Endothelial cell of umbilical vein (primary cell): ENCODE data around the gene IQCE. TPM values are rescaled to one million over a fixed set of nuclear protein-coding genes. Genes with fewer than 3 reads are reported as not detected.
A peak's percentile ranks its signal among the peaks of the same experiment; 100 is the strongest.

ENCODE experiments used
- BruUV-seq: library from RNA; stranded (reverse); fragments of 400-500 nt; replicated peaks from 2 replicates; lab custom pipeline; 2021; lab: Mats Ljungman, UMichigan
- CTCF ChIA-PET: fragments of 300-600, 350-600 bp; sonication (Branson Sonifier 250); formaldehyde crosslinking; loops from one replicate; lab custom pipeline; 2021; ENCODE audit warnings: antibody characterized with exemption, inconsistent platforms; lab: Charles Lee
- POLR2A ChIA-PET: fragments of 300-600, 350-600 bp; sonication (Branson Sonifier 250); formaldehyde crosslinking; loops from one replicate; lab custom pipeline; 2021; ENCODE audit warnings: antibody characterized with exemption, inconsistent platforms; lab: Charles Lee
- DNase-seq: peaks from one replicate; pipeline ENCODE4 v3.0.0-alpha.2; 2011; ENCODE audit warnings: low read depth, low spot score
- FAIRE-seq: peaks from 2 replicates; lab custom pipeline; 2011; peaks lifted over from hg19 to GRCh38; lab: Jason Lieb, UNC
- H2AFZ ChIP-seq: 2 replicates; pipeline ENCODE4 v1.6.0; 2012; ENCODE audit warnings: low read depth, low read length, control low read depth, inconsistent platforms
- H3K27ac ChIP-seq: 2 replicates; pipeline ENCODE4 v1.5.1; 2011; ENCODE audit warnings: low read depth, mild to moderate bottlenecking, control low read depth, low read length, moderate library complexity; ENCODE audit not compliant: insufficient read depth
- H3K27me3 ChIP-seq, 2 experiments: 2 replicates each; pipeline versions ENCODE4 v1.6.0 to v1.6.1; 2011; ENCODE audit warnings: low read length in 2 of 2, mixed read lengths in 1 of 2; ENCODE audit not compliant: control insufficient read depth in 2 of 2, insufficient read depth in 2 of 2
- H3K36me3 ChIP-seq, 2 experiments: 2 replicates in 1 of 2; 3 replicates in 1 of 2; pipeline ENCODE4 v1.5.1; 2011; ENCODE audit warnings: low read length in 2 of 2, mild to moderate bottlenecking in 1 of 2, moderate library complexity in 1 of 2; ENCODE audit not compliant: control insufficient read depth in 2 of 2, insufficient read depth in 2 of 2; ENCODE audit errors: extremely low read depth in 1 of 2
- H3K4me1 ChIP-seq: 3 replicates; pipeline ENCODE4 v1.5.1; 2011; ENCODE audit warnings: mild to moderate bottlenecking, low read length; ENCODE audit not compliant: control insufficient read depth, insufficient read depth; ENCODE audit errors: extremely low read depth
- H3K4me2 ChIP-seq: 2 replicates; pipeline ENCODE4 v1.6.1; 2011; ENCODE audit warnings: low read length, control low read depth, mixed read lengths; ENCODE audit not compliant: insufficient read depth
- H3K4me3 ChIP-seq, 3 experiments: fragments of 200-600 bp in 1 of 3; sonication (generic), shearing (Covaris generic) in 1 of 3; replicated peaks in 1 of 3; 2 replicates each; pipeline ENCODE4 v1.5.1; 2011 to 2016; ENCODE audit warnings: control low read depth in 3 of 3, low read length in 3 of 3, mild to moderate bottlenecking in 2 of 3, inconsistent platforms in 1 of 3, low read depth in 1 of 3, moderate library complexity in 1 of 3; ENCODE audit not compliant: insufficient read depth in 1 of 3
- H3K79me2 ChIP-seq: 2 replicates; pipeline ENCODE4 v1.6.0; 2012; ENCODE audit warnings: low read length, inconsistent platforms; ENCODE audit not compliant: control insufficient read depth, insufficient read depth
- H3K9ac ChIP-seq: replicated peaks from 2 replicates; pipeline ENCODE3; 2011; ENCODE audit warnings: low read length, control low read depth; ENCODE audit not compliant: insufficient read depth; ENCODE audit errors: extremely low read depth
- H3K9me1 ChIP-seq: replicated peaks from 3 replicates; pipeline ENCODE4 v1.6.0; 2011; ENCODE audit warnings: mild to moderate bottlenecking, low read length; ENCODE audit not compliant: control insufficient read depth, insufficient read depth; ENCODE audit errors: extremely low read depth
- H3K9me3 ChIP-seq: replicated peaks from 2 replicates; pipeline ENCODE4 v1.5.1; 2012; ENCODE audit warnings: low read length, inconsistent platforms; ENCODE audit not compliant: control insufficient read depth, insufficient read depth
- H4K20me1 ChIP-seq: replicated peaks from 2 replicates; pipeline ENCODE3; 2011; ENCODE audit warnings: mild to moderate bottlenecking, low read length; ENCODE audit not compliant: control insufficient read depth, insufficient read depth; ENCODE audit errors: extremely low read depth
- EZH2 ChIP-seq: IDR thresholded peaks from 2 replicates; pipeline ENCODE4 v1.6.1; 2012; ENCODE audit warnings: borderline replicate concordance, low read depth, mild to moderate bottlenecking, moderate library complexity, low read length, inconsistent platforms; ENCODE audit not compliant: severe bottlenecking
- FOS ChIP-seq: IDR thresholded peaks from 2 replicates; pipeline ENCODE4 v1.6.1; 2011; ENCODE audit warnings: mild to moderate bottlenecking, low read length, moderate library complexity, borderline replicate concordance; ENCODE audit not compliant: insufficient read depth
- GATA2 ChIP-seq: IDR thresholded peaks from 2 replicates; pipeline ENCODE4 v1.7.0; 2011; ENCODE audit warnings: low read depth, mild to moderate bottlenecking, moderate library complexity, mixed read lengths, low read length; ENCODE audit not compliant: insufficient read length, insufficient read depth
- JUN ChIP-seq: IDR thresholded peaks from 2 replicates; pipeline ENCODE4 v1.6.1; 2011; ENCODE audit warnings: borderline replicate concordance, low read depth; ENCODE audit not compliant: insufficient read length, insufficient read depth
- POLR2AphosphoS5 ChIP-seq: IDR thresholded peaks from 2 replicates; pipeline ENCODE4 v1.6.1; 2012; ENCODE audit warnings: low read depth, mild to moderate bottlenecking, control low read depth, low read length, moderate library complexity; ENCODE audit not compliant: insufficient read depth
- dilution Hi-C: fragments of 300-500 bp; cut with MboI; formaldehyde crosslinking; loops from one replicate; pipeline ENCODE4 v1.15.0; 2019; ENCODE audit warnings: low sequenced_read_pairs; ENCODE audit not compliant: extremely low pct_ligation_motif_present
- intact Hi-C: fragments of 100-400 bp; cut with micrococcal nuclease; formaldehyde crosslinking; loops from one replicate; pipeline ENCODE4 v1.10.0; 2022
- polyA plus RNA-seq, 4 experiments: library from polyadenylated mRNA; depleted of rRNA in 3 of 4; stranded (reverse) in 3 of 4; unstranded in 1 of 4; fragments of >200 nt; gene quantifications; 2 replicates each; pipeline versions ENCODE4 v1.2.1 to v1.2.3, GENCODE V29; 2011 to 2012; ENCODE audit warnings: missing spikeins in 1 of 4
- total RNA-seq: library from RNA; stranded (reverse); gene quantifications from 2 replicates; pipeline ENCODE4 v1.2.3, GENCODE V29; 2021
- TF ChIP-seq, protein P1 (sequence below): IDR thresholded peaks from 2 replicates; pipeline ENCODE4 v1.6.1; 2011; ENCODE audit not compliant: insufficient read depth, insufficient read length

IQCE gene
- total and polyA plus RNA-seq, 2 donors (not counting 3 experiments of a cell fraction or from before 2014, with no cell fraction given), result 4.9 to 14.5 TPM

DNA sequence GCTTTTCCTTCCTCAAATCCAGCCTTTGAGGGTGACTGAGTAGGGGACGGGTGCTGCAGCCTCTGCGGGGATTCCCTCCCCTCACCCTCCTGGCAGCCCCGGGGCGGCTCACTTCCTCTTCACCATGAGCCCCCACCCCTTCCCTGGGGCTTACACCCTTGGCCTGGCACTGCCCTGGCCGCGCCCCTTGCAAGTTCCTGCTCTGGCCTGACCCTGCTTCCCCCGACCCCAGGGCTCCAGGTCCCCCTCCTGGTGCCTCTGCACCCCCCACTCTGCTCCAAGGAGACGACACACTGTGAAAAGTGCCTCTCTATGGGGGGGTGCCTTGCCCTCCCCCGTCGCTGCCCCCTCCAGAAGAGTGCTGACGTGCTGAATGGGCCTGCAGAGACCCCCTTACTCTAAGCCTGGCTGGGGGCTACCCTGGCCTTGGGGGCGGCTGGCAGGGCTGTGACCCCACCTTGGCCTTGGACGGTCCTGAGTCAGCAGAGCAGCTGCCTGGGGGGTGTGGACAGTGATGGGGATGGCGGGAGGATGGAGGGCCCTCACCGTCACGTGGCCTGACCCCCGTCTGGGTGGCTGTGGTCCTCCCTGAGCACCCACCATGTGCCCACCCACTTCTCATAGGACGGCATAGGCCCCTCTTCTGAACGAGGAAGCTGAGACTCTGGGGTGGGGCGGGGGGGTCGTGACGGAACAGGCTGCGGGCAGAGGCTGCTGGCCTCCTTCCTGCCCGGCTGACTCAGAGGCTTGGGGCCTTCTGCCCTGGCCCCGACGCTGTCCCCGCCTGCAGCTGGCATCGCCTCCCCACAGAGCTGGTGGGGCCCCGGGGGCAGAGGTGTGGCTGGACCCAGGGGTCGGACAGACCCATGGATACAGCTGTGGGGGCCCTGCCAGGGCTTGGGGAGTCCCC, 29.4 kb upstream of the IQCE start:
- Histone ChIP-seq H3K9me1 (no peaks in the 10 kb centered on the region), H3K4me3 (no peak overlapping the region), H3K9ac (peak overlapping the region; percentile 36), H2AFZ (peak overlapping the region; percentile 5), H3K79me2 (no peaks in the 10 kb centered on the region), H3K4me2 (no peak overlapping the region), H3K36me3 (no peaks in the 10 kb centered on the region), H3K9me3 (no peaks in the 10 kb centered on the region), H3K27ac (peak overlapping the region; percentile 18), H3K27me3 (no peaks in the 10 kb centered on the region), H4K20me1 (no peaks in the 10 kb centered on the region), H3K4me1 (peaks cover 32% of the 10 kb centered on the region)
- BruUV-seq, result no TSS peak
- ChIA-PET POLR2A (interaction anchor here (0.6 kb wide), 1 partner anchor 10 kb away, joined by 3 read pairs; no protein-coding TSS in a partner anchor), CTCF (interaction anchor here (0.6 to 0.7 kb wide), 2 partner anchors 102 to 255 kb away, joined by 3 read pairs; no protein-coding TSS in a partner anchor)
- peak; percentile 44 for DNase-seq
- dilution Hi-C loops (no loop called here), intact Hi-C loops (loop anchor here (1.0 to 10.0 kb wide), 3 partner anchors 8 to 125 kb away; partner anchors contain the start of genes BRAT1 and CHST12)
- FAIRE-seq, result peak; percentile 53
- TF ChIP-seq JUN (no peak), GATA2 (no peak), EZH2 (no peak), POLR2AphosphoS5 (peak; percentile 61), FOS (peak; percentile 64)
- TF ChIP-seq, protein P1, sequence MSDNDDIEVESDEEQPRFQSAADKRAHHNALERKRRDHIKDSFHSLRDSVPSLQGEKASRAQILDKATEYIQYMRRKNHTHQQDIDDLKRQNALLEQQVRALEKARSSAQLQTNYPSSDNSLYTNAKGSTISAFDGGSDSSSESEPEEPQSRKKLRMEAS, result no peak
